ENCODE data around the gene FAM120B. TPM values are rescaled to one million over a fixed set of nuclear protein-coding genes. Genes with fewer than 3 reads are reported as not detected.

Gene FAM120B
- polyA plus RNA-seq, 1 donor from 2014 or later, result 17.9 TPM

- no peaks in the 10 kb centered on the region for H3K27me3 ChIP-seq (ENCODE audit: insufficient read depth, low read depth, low read length)
- H3K9me3 ChIP-seq (ENCODE audit: low read length), result no peaks in the 10 kb centered on the region
- no peak overlapping the region for H3K27ac ChIP-seq (ENCODE audit: low read length)
- no peaks in the 10 kb centered on the region for H3K79me2 ChIP-seq (replicated peaks; ENCODE audit: insufficient read depth, low read length)
- no peaks in the 10 kb centered on the region for H3K36me3 ChIP-seq (ENCODE audit: insufficient read depth, low read length)
- H3F3A ChIP-seq (ENCODE audit: insufficient read depth, low read length, poor library complexity, severe bottlenecking), result no peaks in the 10 kb centered on the region
- no peak overlapping the region for H3K9ac ChIP-seq (ENCODE audit: low read length)
- no peak for TF ChIP-seq RAD21 (conservative IDR thresholded peaks at IDR 0.05)
- TF ChIP-seq MXI1 (conservative IDR thresholded peaks at IDR 0.05; ENCODE audit: poor library complexity, severe bottlenecking), result no peak
- no peak for TF ChIP-seq POLR2AphosphoS5 (IDR thresholded peaks at IDR 0.05)
- TF ChIP-seq, protein P1, sequence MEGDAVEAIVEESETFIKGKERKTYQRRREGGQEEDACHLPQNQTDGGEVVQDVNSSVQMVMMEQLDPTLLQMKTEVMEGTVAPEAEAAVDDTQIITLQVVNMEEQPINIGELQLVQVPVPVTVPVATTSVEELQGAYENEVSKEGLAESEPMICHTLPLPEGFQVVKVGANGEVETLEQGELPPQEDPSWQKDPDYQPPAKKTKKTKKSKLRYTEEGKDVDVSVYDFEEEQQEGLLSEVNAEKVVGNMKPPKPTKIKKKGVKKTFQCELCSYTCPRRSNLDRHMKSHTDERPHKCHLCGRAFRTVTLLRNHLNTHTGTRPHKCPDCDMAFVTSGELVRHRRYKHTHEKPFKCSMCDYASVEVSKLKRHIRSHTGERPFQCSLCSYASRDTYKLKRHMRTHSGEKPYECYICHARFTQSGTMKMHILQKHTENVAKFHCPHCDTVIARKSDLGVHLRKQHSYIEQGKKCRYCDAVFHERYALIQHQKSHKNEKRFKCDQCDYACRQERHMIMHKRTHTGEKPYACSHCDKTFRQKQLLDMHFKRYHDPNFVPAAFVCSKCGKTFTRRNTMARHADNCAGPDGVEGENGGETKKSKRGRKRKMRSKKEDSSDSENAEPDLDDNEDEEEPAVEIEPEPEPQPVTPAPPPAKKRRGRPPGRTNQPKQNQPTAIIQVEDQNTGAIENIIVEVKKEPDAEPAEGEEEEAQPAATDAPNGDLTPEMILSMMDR (IDR thresholded peaks at IDR 0.05; ENCODE audit: poor library complexity, severe bottlenecking), result no peak
- TF ChIP-seq REST (IDR thresholded peaks at IDR 0.05; ENCODE audit: borderline replicate concordance), result no peak
- TF ChIP-seq TAF1 (IDR thresholded peaks at IDR 0.05; ENCODE audit: low read depth), result no peak
- TF ChIP-seq SMC3 (conservative IDR thresholded peaks at IDR 0.05; ENCODE audit: poor library complexity), result no peak
- no peak for TF ChIP-seq EP300 (conservative IDR thresholded peaks at IDR 0.05; ENCODE audit: poor library complexity, severe bottlenecking)
- no peak for TF ChIP-seq EZH2 (IDR thresholded peaks at IDR 0.05; ENCODE audit: borderline replicate concordance, insufficient read depth, low read length, poor library complexity, severe bottlenecking)
- no peaks in the 10 kb centered on the region for H3K9me2 ChIP-seq (ENCODE audit: insufficient read depth, low read length)
- H3K4me2 ChIP-seq (ENCODE audit: low read length), result no peak overlapping the region
- H2AFZ ChIP-seq (ENCODE audit: low read depth, low read length), result no peak overlapping the region
- no peak overlapping the region for H3K4me3 ChIP-seq (ENCODE audit: low read length)
- no peaks in the 10 kb centered on the region for H4K20me1 ChIP-seq (ENCODE audit: insufficient read depth)
These were observed 68.2 kb downstream of the FAM120B start for GRCh38 chr6:170374571-170375444.

DNA sequence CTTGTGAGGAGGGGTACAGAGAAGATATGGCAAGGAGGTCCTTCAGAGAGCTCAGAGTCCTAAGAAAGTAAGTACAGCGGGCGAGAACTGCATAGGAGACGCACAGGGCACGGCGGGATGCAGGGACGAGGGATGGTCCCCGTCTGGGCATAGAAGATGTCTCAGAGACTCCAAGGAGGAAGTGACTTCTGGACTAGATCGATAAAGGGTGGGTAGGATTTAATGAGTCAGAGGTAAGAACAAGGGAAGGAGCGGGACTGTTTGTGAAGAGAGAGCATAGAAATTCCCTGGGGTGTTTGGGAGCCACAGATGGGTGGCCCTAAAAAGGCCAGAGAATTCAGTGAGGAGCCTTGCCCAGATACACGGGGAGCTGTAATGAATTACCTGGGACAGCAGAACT is 69.1 kb downstream of the FAM120B start:
- H3K79me2 ChIP-seq (replicated peaks; ENCODE audit: insufficient read depth, low read length), result no peaks in the 10 kb centered on the region
- H3K9me2 ChIP-seq (ENCODE audit: insufficient read depth, low read length), result no peaks in the 10 kb centered on the region
- no peak for TF ChIP-seq POLR2AphosphoS5 (IDR thresholded peaks at IDR 0.05)
- TF ChIP-seq EZH2 (IDR thresholded peaks at IDR 0.05; ENCODE audit: borderline replicate concordance, insufficient read depth, low read length, poor library complexity, severe bottlenecking), result no peak
- TF ChIP-seq RAD21 (conservative IDR thresholded peaks at IDR 0.05), result no peak
- TF ChIP-seq EP300 (conservative IDR thresholded peaks at IDR 0.05; ENCODE audit: poor library complexity, severe bottlenecking), result no peak
- TF ChIP-seq, protein P1 (IDR thresholded peaks at IDR 0.05; ENCODE audit: poor library complexity, severe bottlenecking), result no peak
- no peak for TF ChIP-seq MXI1 (conservative IDR thresholded peaks at IDR 0.05; ENCODE audit: poor library complexity, severe bottlenecking)
- no peak for TF ChIP-seq REST (IDR thresholded peaks at IDR 0.05; ENCODE audit: borderline replicate concordance)
- TF ChIP-seq SMC3 (conservative IDR thresholded peaks at IDR 0.05; ENCODE audit: poor library complexity), result no peak
- TF ChIP-seq TAF1 (IDR thresholded peaks at IDR 0.05; ENCODE audit: low read depth), result no peak
- no peak overlapping the region for H3K4me3 ChIP-seq (ENCODE audit: low read length)
- H4K20me1 ChIP-seq (ENCODE audit: insufficient read depth), result no peaks in the 10 kb centered on the region
- no peak overlapping the region for H3K27ac ChIP-seq (ENCODE audit: low read length)
- H3K36me3 ChIP-seq (ENCODE audit: insufficient read depth, low read length), result no peaks in the 10 kb centered on the region
- no peak overlapping the region for H2AFZ ChIP-seq (ENCODE audit: low read depth, low read length)
- no peaks in the 10 kb centered on the region for H3F3A ChIP-seq (ENCODE audit: insufficient read depth, low read length, poor library complexity, severe bottlenecking)
- no peaks in the 10 kb centered on the region for H3K9me3 ChIP-seq (ENCODE audit: low read length)
- no peak overlapping the region for H3K4me2 ChIP-seq (ENCODE audit: low read length)
- H3K9ac ChIP-seq (ENCODE audit: low read length), result no peak overlapping the region
- no peaks in the 10 kb centered on the region for H3K27me3 ChIP-seq (ENCODE audit: insufficient read depth, low read depth, low read length)
